K562 (cell line): ENCODE results near the gene SIRT2. TPM values are rescaled to one million over a fixed set of nuclear protein-coding genes. Genes with fewer than 3 reads are reported as not detected.
A peak's percentile ranks its signal among the peaks of the same experiment; 100 is the strongest.
"Not testable (repeated sequence)": the region's sequence is repeated elsewhere in the genome, so short reads cannot be mapped to it uniquely, and the experiment has no call there.

Experiments
- BHLHE40 ChIP-seq: IDR thresholded peaks from 2 replicates; pipeline ENCODE4 v1.6.1; 2011; ENCODE audit warnings: low read length, improper control_type of control experiment
- CBFA2T2 ChIP-seq: fragments of 450-650 bp; conservative IDR thresholded peaks from 2 replicates; pipeline ENCODE4 v1.6.1; 2017; ENCODE audit warnings: mild to moderate bottlenecking
- CXXC5 ChIP-seq: fragments of 250-450 bp; sonication (Bioruptor Pico); IDR thresholded peaks from 2 replicates; pipeline ENCODE4 v1.8.0; 2022; ENCODE audit warnings: inconsistent platforms, mild to moderate bottlenecking, moderate library complexity
- MAFK ChIP-seq: IDR thresholded peaks from 2 replicates; pipeline ENCODE4 v1.6.1; 2011; ENCODE audit warnings: low read length, improper control_type of control experiment
- NR2C2 ChIP-seq, 2 experiments: fragments of 200-800 bp in 1 of 2; sonication (Bioruptor generic) in 1 of 2; sonication (generic) in 1 of 2; formaldehyde crosslinking in 1 of 2; IDR thresholded peaks; 2 replicates each; pipeline versions ENCODE4 v1.6.1 to v1.8.0; 2016 to 2022; ENCODE audit warnings: mild to moderate bottlenecking in 1 of 2, missing compliant biosample characterization in 1 of 2, missing genetic modification characterization in 1 of 2, missing genetic modification reagents in 1 of 2
- RAD51 ChIP-seq: fragments of 450-650 bp; IDR thresholded peaks from 2 replicates; pipeline ENCODE4 v1.7.1; 2016; ENCODE audit warnings: low read depth, mild to moderate bottlenecking, borderline replicate concordance
- SMARCA4 ChIP-seq: fragments of 450-650 bp; IDR thresholded peaks from 2 replicates; pipeline ENCODE4 v1.6.1; 2016
- TOE1 ChIP-seq, 2 experiments: fragments of 450-650 bp in 1 of 2; sonication (generic) in 1 of 2; formaldehyde crosslinking in 1 of 2; IDR thresholded peaks; 2 replicates each; pipeline versions ENCODE4 v1.7.1 to v1.8.0; 2016 to 2022; ENCODE audit warnings: borderline replicate concordance in 2 of 2, mild to moderate bottlenecking in 2 of 2, antibody characterized with exemption in 1 of 2, inconsistent platforms in 1 of 2, low read depth in 1 of 2, missing genetic modification reagents in 1 of 2, moderate library complexity in 1 of 2
- ZNF316 ChIP-seq: fragments of 450-650 bp; IDR thresholded peaks from 2 replicates; pipeline ENCODE4 v1.6.1; 2016
- polyA plus RNA-seq, 8 experiments: library from polyadenylated mRNA; depleted of rRNA in 4 of 8; stranded (reverse) in 5 of 8; unstranded in 3 of 8; fragments of >200 nt; fragmentation: Nextera tagmentation in 2 of 8; fragmentation: Illumina TruSeq in 1 of 8; extraction: Ambion mirVana in 2 of 8; extraction: Trizol in 1 of 8; gene quantifications; 2 replicates each; pipeline versions ENCODE4 v1.2.1 to v1.2.3, GENCODE V29; 2011 to 2014; ENCODE audit warnings: inconsistent platforms in 1 of 8, missing spikeins in 1 of 8
- total RNA-seq, 7 experiments: library from RNA; depleted of rRNA in 6 of 7; stranded (reverse); fragments of >200 nt in 6 of 7; fragmentation: Illumina TruSeq in 2 of 7; extraction: Trizol in 2 of 7; gene quantifications; 2 replicates each; pipeline versions ENCODE4 v1.2.1 to v1.2.3, GENCODE V29; 2011 to 2021; ENCODE audit warnings: low replicate concordance in 1 of 7
- TF ChIP-seq, protein P1 (sequence below): fragments of 200-800 bp; sonication (Bioruptor generic); IDR thresholded peaks from 2 replicates; pipeline ENCODE4 v1.6.1; 2017; ENCODE audit warnings: missing genetic modification characterization, missing compliant biosample characterization
- TF ChIP-seq, protein P2 (sequence below): sonication (generic); formaldehyde crosslinking; IDR thresholded peaks from 2 replicates; pipeline ENCODE4 v1.8.1; 2023; ENCODE audit warnings: mild to moderate bottlenecking, missing genetic modification reagents
- TF ChIP-seq, protein P3 (sequence below): IDR thresholded peaks from 2 replicates; pipeline ENCODE4 v1.6.1; 2014; ENCODE audit warnings: antibody characterized with exemption
- TF ChIP-seq, protein P4 (sequence below): fragments of 450-650 bp; formaldehyde crosslinking; IDR thresholded peaks from 2 replicates; pipeline ENCODE4 v1.4.0; 2020; ENCODE audit warnings: mild to moderate bottlenecking, mixed read lengths

SIRT2 gene
- total and polyA plus RNA-seq, 9 of the 15 experiments (the other 6 are each of a cell fraction or from before 2014, with no cell fraction given) = 2.3 to 35.2 (median 22.9) TPM

DNA sequence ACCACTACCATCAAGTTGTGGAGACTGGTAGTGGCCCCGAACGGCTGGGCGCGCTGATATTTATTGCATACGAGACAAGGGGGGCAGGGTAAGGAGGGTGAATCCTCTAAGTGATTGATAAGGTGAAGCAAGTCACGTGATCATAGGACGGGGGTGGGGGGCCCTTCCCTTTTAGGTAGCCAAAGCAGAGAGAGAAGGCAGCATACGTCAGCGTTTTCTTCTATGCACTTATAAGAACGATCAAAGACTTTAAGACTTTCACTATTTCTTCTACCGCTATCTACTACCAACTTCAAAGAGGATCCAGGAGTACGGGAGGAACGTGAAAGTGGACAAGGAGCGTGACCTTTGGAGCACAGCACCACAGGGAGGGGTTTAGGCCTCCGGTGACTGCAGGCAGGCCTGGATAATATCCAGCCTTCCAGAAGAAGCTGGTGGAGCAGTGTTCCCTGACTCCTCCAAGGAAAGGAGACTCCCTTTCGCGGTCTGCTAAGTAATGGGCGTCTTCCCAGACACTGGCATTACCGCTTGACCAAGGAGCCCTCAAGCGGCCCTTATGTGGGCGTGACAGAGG, 39.7 kb downstream of the SIRT2 start (continued):
- TF ChIP-seq, protein P1, sequence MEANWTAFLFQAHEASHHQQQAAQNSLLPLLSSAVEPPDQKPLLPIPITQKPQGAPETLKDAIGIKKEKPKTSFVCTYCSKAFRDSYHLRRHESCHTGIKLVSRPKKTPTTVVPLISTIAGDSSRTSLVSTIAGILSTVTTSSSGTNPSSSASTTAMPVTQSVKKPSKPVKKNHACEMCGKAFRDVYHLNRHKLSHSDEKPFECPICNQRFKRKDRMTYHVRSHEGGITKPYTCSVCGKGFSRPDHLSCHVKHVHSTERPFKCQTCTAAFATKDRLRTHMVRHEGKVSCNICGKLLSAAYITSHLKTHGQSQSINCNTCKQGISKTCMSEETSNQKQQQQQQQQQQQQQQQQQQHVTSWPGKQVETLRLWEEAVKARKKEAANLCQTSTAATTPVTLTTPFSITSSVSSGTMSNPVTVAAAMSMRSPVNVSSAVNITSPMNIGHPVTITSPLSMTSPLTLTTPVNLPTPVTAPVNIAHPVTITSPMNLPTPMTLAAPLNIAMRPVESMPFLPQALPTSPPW (CRISPR knock-in tag) = peak; percentile 57
- TF ChIP-seq RAD51 (peak; percentile 96), BHLHE40 (peak; percentile 48; the same call in 1 of the 2 replicates), NR2C2 (tag; IDR thresholded peaks at IDR 0.05) (0 out of 2 replicates have a peak, but pooled peaks have one; percentile 19), TOE1 (IDR thresholded peaks at IDR 0.05; ENCODE audit: borderline replicate concordance) (peak; percentile 97), CBFA2T2 (peak; percentile 81), MAFK (peak; percentile 35; the same call in 1 of the 2 replicates), CXXC5 (peak; percentile 44), SMARCA4 (peak; percentile 14; the same call in 1 of the 2 replicates), ZNF316 (peak; percentile 88)
- TF ChIP-seq, protein P2, sequence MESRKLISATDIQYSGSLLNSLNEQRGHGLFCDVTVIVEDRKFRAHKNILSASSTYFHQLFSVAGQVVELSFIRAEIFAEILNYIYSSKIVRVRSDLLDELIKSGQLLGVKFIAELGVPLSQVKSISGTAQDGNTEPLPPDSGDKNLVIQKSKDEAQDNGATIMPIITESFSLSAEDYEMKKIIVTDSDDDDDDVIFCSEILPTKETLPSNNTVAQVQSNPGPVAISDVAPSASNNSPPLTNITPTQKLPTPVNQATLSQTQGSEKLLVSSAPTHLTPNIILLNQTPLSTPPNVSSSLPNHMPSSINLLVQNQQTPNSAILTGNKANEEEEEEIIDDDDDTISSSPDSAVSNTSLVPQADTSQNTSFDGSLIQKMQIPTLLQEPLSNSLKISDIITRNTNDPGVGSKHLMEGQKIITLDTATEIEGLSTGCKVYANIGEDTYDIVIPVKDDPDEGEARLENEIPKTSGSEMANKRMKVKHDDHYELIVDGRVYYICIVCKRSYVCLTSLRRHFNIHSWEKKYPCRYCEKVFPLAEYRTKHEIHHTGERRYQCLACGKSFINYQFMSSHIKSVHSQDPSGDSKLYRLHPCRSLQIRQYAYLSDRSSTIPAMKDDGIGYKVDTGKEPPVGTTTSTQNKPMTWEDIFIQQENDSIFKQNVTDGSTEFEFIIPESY (CRISPR knock-in tag) = peak; percentile 36; the same call in 1 of the 2 replicates
- TF ChIP-seq, protein P3, sequence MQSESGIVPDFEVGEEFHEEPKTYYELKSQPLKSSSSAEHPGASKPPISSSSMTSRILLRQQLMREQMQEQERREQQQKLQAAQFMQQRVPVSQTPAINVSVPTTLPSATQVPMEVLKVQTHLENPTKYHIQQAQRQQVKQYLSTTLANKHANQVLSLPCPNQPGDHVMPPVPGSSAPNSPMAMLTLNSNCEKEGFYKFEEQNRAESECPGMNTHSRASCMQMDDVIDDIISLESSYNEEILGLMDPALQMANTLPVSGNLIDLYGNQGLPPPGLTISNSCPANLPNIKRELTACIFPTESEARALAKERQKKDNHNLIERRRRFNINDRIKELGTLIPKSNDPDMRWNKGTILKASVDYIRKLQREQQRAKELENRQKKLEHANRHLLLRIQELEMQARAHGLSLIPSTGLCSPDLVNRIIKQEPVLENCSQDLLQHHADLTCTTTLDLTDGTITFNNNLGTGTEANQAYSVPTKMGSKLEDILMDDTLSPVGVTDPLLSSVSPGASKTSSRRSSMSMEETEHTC = peak; percentile 42; the same call in 1 of the 2 replicates
- TF ChIP-seq NR2C2 (CRISPR knock-in tag; IDR thresholded peaks at IDR 0.05); TOE1 (CRISPR knock-in tag; IDR thresholded peaks at IDR 0.05; ENCODE audit: borderline replicate concordance, low read depth): not testable (repeated sequence)
- TF ChIP-seq, protein P4, sequence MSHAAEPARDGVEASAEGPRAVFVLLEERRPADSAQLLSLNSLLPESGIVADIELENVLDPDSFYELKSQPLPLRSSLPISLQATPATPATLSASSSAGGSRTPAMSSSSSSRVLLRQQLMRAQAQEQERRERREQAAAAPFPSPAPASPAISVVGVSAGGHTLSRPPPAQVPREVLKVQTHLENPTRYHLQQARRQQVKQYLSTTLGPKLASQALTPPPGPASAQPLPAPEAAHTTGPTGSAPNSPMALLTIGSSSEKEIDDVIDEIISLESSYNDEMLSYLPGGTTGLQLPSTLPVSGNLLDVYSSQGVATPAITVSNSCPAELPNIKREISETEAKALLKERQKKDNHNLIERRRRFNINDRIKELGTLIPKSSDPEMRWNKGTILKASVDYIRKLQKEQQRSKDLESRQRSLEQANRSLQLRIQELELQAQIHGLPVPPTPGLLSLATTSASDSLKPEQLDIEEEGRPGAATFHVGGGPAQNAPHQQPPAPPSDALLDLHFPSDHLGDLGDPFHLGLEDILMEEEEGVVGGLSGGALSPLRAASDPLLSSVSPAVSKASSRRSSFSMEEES (CRISPR knock-in tag) = peak; percentile 96
